Measurements from ENCODE around the gene ESPNL. TPM values are rescaled to one million over a fixed set of nuclear protein-coding genes. Genes with fewer than 3 reads are reported as not detected.

Gene ESPNL
- total RNA-seq, 3 donors from 2014 or later, result 0.23 to 0.63 (median 0.47) TPM

- intact Hi-C loops (cut with DNase I, micrococcal nuclease), result no loop called here
- ATAC-seq (peak; percentile 2), DNase-seq (peak in 2 of 3 donors; percentile 32 to 39)
- peaks cover 21% of the 10 kb centered on the region for H3K4me1 ChIP-seq (ENCODE audit: low read depth)
- no peak for TF ChIP-seq CTCF (IDR thresholded peaks at IDR 0.05)
- no peaks in the 10 kb centered on the region for H3K9me3 ChIP-seq
- H3K4me3 ChIP-seq, result no peak overlapping the region
- H3K36me3 ChIP-seq (ENCODE audit: low read depth), result no peaks in the 10 kb centered on the region
Observed at GRCh38 chr2:238159071-238159539, 59.0 kb downstream of the ESPNL start.

- DNase-seq (peak in 2 of 3 donors; percentile 23 to 27), ATAC-seq (no peak)
- peaks cover 21% of the 10 kb centered on the region for H3K4me1 ChIP-seq (ENCODE audit: low read depth)
- no peak for TF ChIP-seq CTCF (IDR thresholded peaks at IDR 0.05)
- H3K9me3 ChIP-seq, result no peaks in the 10 kb centered on the region
- intact Hi-C loops (cut with DNase I, micrococcal nuclease), result no loop called here
- no peak overlapping the region for H3K4me3 ChIP-seq
- H3K36me3 ChIP-seq (ENCODE audit: low read depth), result no peaks in the 10 kb centered on the region
Observed at GRCh38 chr2:238159661-238160205, 59.6 kb downstream of the ESPNL start.

GRCh38 chr2:238160206-238161129, 60.3 kb downstream of the ESPNL start:
- Histone ChIP-seq H3K4me1 (ENCODE audit: low read depth) (peaks cover 21% of the 10 kb centered on the region), H3K4me3 (no peak overlapping the region), H3K36me3 (ENCODE audit: low read depth) (no peaks in the 10 kb centered on the region), H3K9me3 (no peaks in the 10 kb centered on the region)
- intact Hi-C loops (cut with DNase I, micrococcal nuclease), result no loop called here
- TF ChIP-seq CTCF (IDR thresholded peaks at IDR 0.05), result no peak
- peak; percentile 17 for ATAC-seq
- DNase-seq, result peak; percentile 28 to 45 (median 43)

GRCh38 chr2:238161291-238162051, 61.3 kb downstream of the ESPNL start:
- intact Hi-C loops (cut with DNase I, micrococcal nuclease), result no loop called here
- Histone ChIP-seq H3K9me3 (no peaks in the 10 kb centered on the region), H3K36me3 (ENCODE audit: low read depth) (no peaks in the 10 kb centered on the region), H3K4me1 (ENCODE audit: low read depth) (peaks cover 21% of the 10 kb centered on the region), H3K4me3 (no peak overlapping the region)
- DNase-seq (peak in 2 of 3 donors; percentile 24 to 42), ATAC-seq (no peak)
- no peak for TF ChIP-seq CTCF (IDR thresholded peaks at IDR 0.05)

- DNase-seq (peak in 2 of 3 donors; percentile 19 to 48), ATAC-seq (no peak)
- H3K36me3 ChIP-seq (ENCODE audit: low read depth), result no peaks in the 10 kb centered on the region
- H3K4me1 ChIP-seq (ENCODE audit: low read depth), result peaks cover 21% of the 10 kb centered on the region
- H3K9me3 ChIP-seq, result no peaks in the 10 kb centered on the region
- intact Hi-C loops (cut with DNase I, micrococcal nuclease), result no loop called here
- no peak for TF ChIP-seq CTCF (IDR thresholded peaks at IDR 0.05)
- no peak overlapping the region for H3K4me3 ChIP-seq
Observed at GRCh38 chr2:238162251-238162845, 62.2 kb downstream of the ESPNL start.

Measured in mucosa of descending colon (tissue), 3 donors.